Limb (tissue), 2 donors: Measurements from ENCODE around the gene MT1A.

Source experiments
- DNase-seq, 2 donors: peaks; one replicate each; pipeline ENCODE4 v3.0.0-alpha.2; 2016; ENCODE audit errors: extremely low spot score in 2 of 2

MT1A gene

DNA sequence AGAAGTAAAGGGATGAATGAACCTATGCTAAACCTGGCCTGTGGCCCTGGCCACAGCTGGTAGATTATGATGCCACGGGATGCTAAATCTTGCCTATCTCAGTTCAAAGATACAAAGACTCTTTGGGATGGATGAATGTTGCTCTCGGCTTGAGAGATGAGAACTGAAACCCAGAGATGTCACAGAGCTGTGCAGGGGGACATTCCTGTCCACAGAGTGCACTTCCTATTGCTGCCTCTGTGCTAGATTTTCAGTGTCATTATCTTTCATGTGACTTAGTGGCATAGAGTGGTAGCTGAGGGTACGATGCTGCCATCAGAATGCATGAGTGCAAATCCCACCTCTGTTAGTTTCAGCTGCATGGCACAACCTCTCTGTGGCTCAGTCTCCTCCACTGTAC, 8.3 kb upstream of the MT1A start:
- no peak for DNase-seq

DNA sequence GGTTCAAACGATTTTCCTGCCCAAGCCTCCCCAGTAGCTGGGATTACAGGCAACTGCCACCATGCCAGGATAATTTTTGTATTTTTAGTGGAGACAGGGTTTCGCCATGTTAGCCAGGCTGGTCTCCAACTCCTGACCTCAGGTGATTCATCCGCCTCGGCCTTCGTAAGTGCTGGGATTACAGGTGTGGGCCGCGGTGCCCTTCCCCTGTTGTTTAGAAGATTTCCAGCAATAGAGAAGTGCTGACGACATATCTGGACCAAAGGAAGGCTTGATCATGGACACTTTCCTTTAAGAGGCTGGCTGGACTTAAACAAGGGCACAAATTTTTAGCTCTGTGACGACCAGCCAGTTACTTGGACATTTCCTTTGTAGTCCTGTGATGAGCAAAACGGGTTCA, 7.3 kb upstream of the MT1A start:
- no peak for DNase-seq

DNA sequence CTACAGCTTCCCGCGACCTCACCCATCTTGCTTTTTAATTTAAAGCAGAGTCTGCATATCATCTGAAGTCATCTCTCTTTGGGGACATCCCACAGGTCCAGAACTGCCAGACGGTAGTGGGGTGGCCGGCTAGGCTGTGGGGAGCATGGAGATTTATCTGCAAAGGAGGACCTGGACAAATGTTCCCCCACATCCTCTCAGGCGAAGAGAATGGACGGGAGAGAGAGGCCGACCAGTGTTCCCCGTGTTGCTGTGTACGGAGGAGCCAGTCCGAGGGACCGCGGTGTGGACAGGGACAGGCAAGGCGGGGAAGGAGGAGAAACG, 6.7 kb upstream of the MT1A start:
- DNase-seq: no peak

DNA sequence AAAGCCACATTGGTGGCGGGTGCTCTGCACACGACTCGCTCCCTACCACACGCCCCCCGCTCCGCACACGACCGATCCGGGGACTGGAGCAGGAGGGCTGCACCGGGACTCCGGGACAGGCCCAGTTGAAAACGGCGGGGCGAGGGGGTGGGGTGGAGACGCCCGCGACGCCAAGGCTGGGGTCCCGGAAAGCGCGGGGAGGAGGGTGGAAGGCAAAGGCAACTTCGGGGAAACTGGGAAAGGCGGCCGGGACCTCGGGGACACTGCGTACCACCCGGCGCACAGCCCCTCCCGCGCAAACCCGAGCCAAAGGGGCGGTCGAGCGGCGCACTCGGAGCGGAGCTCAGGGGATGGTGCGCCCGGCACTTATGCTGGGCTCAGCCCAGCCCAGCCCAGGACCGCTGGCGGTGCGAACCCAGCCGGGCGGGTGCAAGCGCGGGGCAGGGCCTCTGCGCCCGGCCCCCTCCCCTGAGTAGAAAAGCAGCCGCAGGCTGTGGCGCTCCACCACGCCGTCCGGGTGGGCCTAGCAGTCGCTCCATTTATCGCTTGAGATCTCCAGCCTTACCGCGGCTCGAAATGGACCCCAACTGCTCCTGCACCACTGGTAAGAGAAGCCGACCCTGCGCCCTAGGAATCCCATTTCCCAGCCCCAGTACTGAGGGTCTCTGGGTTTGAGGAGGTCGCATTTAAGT, 6.2 kb upstream of the MT1A start, which contains the start of gene MT1M:
MT1M (plus strand) TSS at position 504 of the 692 bp plus-strand sequence; CDS start at position 577, 73 bp downstream.
- DNase-seq: no peak

DNA sequence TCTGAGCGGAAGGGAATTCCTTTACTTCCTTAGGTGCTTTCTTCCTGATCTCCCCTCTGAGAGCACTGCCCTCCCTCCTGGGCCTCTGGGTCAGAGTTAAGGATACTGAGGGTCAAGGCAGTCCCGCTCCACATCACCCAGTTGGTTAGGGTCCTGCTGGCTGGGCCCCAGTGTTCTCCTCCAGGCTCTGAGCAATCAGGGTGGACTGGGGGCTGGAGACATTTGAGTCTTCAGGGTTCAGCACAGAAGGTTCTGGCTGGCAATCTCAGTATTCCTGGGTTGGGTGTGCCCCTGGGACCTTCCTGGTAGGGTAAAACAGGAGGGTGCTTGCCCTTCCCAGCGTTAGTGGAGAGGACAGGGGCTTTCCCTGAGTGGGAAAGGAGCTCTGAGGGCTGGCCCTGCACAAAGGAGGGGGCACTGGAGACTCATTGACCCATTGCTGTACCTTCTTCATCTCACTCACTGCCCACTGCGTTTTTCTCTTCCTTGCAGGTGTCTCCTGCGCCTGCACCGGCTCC, 5.6 kb upstream of the MT1A start:
- no peak for DNase-seq

DNA sequence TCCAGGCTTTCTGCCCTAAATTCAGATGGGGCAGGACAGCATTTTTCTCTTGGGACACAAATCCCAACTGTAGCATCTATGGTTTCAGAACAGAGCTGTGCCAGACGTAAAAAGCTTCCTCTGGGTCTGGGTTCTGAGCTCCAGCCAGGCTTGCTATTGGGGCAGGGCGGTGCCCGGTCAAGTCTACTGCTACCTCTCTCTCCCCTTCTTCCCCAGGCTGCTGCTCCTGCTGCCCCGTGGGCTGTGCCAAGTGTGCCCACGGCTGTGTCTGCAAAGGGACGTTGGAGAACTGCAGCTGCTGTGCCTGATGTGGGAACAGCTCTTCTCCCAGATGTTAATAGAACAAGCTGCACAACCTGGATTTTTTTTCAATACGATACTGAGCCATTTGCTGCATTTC, 4.9 kb upstream of the MT1A start:
- no peak for DNase-seq

DNA sequence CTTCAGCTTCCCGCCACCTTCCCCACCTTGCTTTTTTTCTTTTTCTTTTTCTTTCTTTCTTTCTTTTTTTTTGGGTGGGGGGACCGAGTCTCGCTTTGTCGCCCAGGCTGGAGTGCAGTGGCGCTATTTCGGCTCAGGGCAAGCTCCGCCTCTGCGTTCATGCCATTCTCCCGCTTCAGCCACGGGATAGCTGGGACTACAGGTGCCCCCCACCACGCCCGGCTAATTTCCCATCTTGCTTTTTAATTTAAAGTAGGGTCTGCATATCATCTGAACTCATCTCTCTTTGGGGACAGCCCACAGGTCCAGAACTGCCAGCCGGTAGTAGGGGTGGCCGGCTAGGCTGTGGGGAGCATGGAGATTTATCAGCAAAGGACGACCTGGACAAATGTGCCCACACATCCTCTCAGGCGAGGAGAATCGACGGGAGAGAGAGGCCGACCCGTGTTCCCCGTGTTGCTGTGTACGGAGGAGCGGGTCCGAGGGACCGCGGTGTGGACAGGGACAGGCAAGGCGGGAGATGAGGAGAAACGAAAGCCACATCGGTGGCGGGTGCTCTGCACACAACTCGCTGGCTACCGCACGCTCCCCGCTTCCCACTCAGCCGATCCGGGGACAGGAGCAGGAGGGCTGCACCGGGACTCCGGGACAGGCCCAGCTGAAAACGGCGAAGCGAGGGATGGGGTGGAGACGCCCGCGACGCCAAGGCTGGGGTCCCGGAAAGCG, 3.6 kb upstream of the MT1A start:
- DNase-seq: no peak

DNA sequence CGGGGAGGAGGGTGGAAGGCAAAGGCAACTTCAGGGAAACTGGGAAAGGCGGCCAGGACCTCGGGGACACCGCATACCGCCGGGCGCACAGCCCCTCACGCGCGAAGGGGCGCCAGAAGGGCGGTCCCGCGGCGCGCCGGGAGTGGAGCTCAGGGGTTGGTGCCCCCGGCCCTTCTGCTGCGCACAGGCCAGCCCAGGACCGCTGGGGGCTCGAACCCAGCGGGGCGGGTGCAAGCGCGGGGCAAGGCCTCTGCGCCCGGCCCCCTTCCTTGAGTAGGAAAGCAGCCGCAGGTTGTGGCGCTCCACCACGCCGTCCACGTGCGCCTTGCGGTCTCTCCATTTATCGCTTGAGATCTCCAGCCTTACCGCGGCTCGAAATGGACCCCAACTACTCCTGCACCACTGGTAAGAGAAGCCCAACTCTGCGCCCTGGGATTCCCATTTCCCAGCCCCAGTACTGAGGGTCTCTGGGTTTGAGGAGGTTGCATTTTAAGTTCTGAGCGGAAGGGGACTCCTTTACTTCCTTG, 3.0 kb upstream of the MT1A start:
- DNase-seq: no peak

DNA sequence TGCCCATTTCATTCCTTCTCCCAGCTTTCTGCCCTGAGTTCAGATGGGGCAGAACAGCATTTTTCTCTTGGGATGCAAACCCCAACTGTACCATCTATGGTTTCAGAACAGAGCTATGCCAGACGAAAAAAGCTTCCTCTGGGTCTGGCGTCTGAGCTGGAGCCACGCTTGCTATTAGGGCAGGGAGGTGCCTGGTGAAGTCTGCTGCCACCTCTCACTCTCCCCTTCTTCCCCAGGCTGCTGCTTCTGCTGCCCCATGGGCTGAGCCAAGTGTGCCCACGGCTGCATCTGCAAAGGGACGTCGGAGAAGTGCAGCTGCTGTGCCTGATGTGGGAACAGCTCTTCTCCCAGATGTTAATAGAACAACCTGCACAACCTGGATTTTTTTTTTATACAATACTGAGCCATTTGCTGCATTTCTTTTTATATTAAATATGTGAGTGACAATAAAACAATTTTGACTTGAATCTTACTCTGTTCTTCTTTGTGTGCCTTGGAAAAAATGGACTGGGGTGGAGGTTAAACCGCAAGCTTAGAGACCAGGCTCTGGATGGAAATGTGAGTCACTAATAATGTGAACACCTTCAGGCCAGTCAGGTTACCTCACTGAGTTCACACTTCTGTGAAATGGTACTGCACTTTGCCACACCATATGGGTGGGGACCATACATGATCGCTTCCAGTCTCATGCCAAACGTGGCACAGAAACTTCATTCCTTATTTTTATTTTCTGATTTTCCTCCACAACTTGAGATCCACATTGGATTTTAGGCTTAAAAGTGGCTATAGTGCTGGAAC, 1.7 kb upstream of the MT1A start:
- no peak for DNase-seq

DNA sequence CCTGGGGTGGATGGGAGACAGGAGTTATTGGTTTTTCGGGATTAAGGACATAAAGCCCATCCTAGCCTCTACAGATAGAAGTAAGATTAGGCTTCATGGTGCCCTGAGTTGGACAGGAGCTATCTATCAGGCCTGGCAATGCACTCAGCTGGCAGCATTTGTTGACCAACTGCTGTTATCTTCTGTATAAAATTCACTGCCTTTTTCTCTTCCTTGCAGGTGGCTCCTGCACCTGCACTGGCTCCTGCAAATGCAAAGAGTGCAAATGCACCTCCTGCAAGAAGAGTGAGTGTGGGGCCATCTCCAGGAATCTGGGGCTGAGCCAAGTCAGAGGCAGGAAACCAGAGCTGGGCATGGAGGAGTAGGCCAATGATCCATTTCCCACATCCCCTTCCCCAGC, 579 bp downstream of the MT1A start:
- no peak for DNase-seq

DNA sequence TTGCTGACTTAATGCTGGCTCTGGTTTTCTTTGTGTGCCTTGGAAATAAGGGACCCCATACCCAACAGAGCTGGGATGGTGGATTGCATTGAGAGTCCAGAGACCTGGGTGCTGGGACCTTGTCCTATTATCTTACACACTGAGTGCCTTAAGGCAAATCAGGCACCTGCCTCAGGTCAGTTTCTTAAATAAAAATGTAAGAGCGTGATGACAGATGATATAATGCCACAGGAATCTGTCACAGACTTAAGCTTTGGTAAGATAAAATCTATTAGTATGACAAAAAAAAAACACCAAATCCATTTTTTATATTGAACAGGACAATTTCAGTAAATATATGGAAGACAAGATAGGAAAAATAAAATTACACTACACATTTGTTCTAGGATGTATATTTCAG, 1.6 kb downstream of the MT1A start:
- no peak for DNase-seq

DNA sequence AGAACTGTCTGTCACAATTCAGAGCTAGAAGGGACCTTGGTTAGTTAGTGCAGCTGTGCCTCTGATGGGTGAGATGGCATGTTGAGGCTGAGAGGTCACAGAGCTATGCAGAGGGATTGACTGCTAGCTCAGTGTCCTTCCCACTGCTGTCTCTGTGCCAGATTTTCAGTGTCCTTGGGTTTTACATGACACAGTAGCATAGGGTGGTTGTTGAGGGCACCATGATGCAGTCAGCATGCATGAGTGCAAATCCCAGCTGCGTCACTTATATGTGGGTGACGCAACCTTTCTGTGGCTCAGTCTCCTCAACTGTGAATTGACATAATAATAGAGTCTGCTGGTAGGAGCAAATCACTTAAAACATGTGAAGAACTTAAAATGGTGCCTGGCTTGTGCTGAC, 2.7 kb downstream of the MT1A start:
- no peak for DNase-seq

DNA sequence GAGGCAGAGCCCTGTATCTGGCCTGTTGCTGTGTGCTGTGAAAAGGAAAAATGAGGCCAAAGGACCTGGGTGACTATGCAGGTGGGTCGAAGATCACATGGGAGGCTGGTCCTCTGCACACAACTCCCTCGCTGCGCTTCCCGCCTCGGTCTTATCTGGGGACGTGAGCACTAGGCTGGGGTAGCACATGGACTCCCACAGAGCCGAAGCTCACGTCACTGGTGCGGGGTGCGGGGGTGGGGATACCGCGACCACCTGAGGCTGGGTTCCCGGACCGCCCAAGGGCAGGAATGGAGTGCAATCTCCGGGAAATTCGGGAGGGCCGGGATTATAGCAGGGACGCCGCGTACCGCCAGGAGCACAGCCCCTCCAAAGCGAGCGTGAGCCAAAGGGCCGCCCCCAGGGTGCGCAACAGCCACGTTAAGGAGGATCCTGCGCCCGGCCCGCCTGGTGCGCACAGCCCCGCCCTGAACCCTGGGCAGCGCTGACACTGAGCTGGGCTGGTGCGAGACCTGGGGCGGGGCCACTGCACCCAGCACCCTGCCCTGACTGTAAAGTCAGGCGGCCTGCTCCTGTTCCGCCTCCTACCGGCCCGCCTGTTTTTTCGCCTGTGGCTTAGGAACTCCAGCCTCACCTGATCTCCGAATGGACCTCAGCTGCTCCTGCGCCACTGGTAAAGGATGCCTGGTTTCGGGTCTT, 4.8 kb downstream of the MT1A start:
- DNase-seq: no peak

DNA sequence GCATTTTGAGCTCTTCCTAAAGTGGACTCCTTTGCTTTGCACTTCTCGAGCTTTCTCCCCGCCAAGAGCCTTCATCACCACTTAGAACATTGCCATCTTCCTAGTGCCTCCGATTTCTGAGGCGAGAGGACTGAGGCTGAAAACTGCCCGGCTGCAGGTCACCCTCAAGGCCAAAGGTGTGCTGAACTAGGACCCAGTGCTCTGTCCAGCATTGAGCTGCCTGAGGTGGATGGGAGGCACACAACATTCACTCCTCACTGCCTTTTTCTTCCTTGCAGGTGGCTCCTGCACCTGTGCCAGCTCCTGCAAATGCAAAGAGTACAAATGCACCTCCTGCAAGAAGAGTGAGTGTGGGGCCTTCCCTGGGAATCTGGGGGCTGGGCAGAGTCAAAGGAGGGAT, 5.4 kb downstream of the MT1A start:
- no peak for DNase-seq

DNA sequence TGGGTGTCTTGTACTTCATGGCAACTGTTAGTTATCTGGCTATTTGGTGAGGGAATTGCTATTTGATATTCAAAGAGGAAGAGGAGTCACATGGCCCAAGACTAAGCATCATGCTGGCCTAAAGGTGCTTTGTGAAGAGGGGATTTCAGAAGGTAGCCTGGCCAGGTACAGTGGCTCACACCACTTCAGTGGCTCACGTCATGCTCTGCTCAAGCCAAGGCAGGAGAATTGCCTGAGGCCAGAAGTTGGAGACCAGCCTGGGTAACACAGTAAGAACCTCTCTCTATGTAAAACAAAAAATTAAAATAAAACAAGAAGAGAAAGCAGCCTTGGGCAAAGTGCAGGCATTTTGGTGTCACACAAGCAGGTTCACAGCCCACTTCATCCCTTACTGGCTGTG, 6.8 kb downstream of the MT1A start:
- no peak for DNase-seq

DNA sequence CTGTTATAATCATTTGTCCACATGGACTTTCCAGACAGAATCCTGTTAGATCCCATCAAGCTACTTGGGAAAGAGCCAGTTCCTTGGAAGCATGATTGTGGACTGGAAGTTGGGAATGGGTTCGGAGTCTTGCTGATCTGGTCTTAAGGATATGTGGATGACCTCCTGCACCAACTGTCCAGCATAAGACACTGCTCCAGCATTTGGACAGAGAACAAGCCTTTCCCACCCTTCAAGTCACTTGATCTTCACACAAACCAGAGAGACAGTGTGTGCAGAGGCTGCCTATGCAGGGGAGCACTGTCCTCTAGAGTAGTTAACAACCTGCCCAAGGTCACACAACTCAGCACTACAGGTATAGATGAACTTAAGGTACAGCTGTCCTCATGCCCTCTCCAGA, 7.4 kb downstream of the MT1A start:
- DNase-seq: no peak

DNA sequence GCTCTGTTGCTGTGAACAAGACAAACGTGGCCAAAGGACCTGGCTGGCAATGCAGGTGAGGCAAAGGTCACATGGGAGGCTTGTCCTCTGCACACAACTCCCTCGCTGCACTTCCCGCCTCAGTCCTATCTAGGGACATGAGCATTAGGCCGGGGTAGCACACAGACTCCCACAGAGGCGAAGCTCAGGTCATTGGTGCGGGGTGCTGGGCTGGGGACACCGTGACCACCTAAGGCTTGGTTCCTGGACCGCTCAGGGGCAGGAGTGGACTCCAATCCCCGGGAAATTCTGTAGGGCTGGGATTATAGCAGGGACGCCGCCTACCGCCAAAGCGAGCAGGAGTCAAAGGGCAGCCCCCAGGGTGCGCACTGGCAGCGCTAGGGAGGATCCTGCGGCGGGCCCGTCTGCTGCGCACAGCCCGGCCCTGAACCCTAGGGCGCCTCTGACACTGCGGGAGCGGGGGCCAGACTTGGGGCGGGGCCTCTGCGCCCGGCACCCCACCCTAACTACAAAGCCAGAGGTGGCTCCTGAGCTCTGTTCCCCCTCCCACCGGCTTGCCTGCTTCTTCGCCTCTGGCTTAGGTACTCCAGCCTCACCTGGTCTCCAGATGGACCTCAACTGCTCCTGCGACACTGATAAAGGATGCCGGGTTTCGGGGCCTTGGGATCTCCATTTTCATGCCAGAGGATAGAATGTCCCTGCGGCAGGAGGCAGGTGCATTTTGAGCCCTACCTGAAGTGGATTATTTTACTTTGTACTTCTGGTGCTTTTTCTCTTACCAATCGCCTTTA, 9.4 kb downstream of the MT1A start:
- DNase-seq: no peak

DNA sequence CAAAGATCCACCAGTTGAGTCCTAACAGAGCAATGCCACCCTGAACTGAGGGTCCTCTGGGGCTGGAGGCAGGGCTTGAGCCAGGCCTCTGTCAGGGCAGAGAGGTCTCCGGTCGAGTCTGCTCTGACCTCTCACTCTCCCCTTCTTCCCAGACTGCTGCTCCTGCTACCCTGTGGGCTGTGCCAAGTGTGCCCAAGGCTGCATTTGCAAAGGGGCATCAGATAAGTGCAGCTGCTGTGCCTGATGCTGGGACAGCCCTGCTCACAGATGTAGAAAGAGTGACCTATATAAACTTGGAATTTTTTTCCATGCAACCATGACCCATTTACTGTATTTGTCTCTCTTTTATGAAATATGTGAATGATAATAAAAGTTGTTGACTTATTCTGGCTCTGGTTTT, 10.8 kb downstream of the MT1A start:
- no peak for DNase-seq

DNA sequence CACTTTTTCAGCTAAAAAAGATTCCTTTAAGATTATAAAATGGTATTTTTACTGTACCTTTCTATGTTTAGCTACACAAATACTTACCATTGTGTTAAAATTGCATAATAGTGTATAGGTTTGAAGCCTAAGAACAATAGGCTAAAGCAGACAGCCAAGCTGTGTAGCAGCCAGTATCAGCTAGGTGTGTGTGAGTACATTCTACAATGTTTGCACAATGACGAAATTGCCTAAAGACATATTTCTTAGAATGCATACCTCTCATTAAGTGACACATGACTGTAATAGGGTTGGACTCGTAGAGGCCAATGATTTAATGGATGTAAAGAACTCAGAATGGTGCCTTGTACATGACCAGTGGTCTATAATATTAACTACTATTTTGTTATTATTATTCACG, 11.4 kb downstream of the MT1A start:
- no peak for DNase-seq

DNA sequence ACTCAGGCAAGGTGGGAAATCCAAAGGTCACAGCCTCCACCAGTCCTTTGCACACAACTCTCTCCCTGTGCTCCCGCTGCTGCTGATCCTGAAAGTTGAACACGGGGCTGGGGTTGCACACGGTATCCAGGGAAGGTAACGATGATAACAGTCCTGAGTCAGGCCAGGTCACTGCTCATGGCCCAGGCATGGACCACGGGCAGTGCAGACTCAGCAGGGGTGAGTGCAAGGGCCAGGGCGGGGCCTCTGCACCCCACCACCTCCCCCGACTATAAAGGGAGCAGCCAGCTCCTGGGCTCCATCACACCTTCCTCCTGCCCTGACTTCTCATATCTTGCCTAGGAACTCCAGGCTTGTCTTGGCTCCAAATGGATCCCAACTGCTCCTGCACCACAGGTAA, 13.1 kb downstream of the MT1A start, which contains the start of gene MT1B:
MT1B (plus strand) TSS at position 301 of the 400 bp plus-strand sequence; CDS start at position 369, 68 bp downstream.
- no peak for DNase-seq

DNA sequence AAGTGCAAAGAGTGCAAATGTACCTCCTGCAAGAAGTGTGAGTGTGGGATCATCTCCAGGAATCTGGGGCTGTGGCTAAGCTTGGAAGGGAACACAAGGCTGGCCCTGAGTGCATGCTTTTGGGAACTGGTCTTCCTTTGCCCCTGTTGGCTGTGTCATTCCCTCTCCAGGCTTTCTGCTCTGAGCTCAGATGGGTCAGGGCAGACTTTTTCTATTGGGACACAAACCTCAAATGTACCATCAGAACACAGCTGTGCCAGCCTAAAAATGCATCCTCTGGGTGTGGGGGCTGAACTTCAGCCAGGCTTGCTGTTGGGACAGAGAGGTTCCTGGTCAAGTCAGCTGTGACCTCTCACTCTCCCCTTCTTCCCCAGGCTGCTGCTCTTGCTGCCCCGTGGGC, 14.1 kb downstream of the MT1A start:
- DNase-seq: no peak
